Mesothelial cell of epicardium (in vitro differentiated cells): ENCODE results near the gene ACOT9. TPM values are rescaled to one million over a fixed set of nuclear protein-coding genes. Genes with fewer than 3 reads are reported as not detected.

Source experiments
- DNase-seq, 2 experiments: peaks; one replicate each; pipeline ENCODE4 v3.0.0; 2021; ENCODE audit warnings: low spot score in 2 of 2; ENCODE audit not compliant: unreplicated experiment in 2 of 2
- H3K27ac Mint-ChIP-seq: 2 replicates; pipeline ENCODE4 v1.8.0; 2021; ENCODE audit warnings: mixed read lengths
- H3K27me3 Mint-ChIP-seq: 2 replicates; pipeline ENCODE4 v1.8.0; 2021; ENCODE audit warnings: low read depth, mixed read lengths
- H3K36me3 Mint-ChIP-seq: 2 replicates; pipeline ENCODE4 v1.8.0; 2021; ENCODE audit warnings: mixed read lengths
- H3K4me1 Mint-ChIP-seq: 2 replicates; pipeline ENCODE4 v1.8.0; 2021; ENCODE audit warnings: mixed read lengths
- H3K4me3 Mint-ChIP-seq: 2 replicates; pipeline ENCODE4 v1.8.0; 2021; ENCODE audit warnings: mild to moderate bottlenecking, moderate library complexity, mixed read lengths
- H3K9me3 Mint-ChIP-seq: 2 replicates; pipeline ENCODE4 v1.8.0; 2021; ENCODE audit warnings: mixed read lengths
- CTCF ChIP-seq: fragments of 200-600 bp; sonication (generic); IDR thresholded peaks from one replicate; pipeline ENCODE4 v1.5.0; 2021; ENCODE audit warnings: antibody characterized with exemption; ENCODE audit not compliant: unreplicated experiment
- total RNA-seq: library from RNA; stranded (reverse); gene quantifications from 3 replicates; pipeline ENCODE4 v1.2.1, GENCODE V29; 2021

Gene ACOT9
- total RNA-seq, 1 donor from 2014 or later, result 32.7 TPM

GRCh38 chrX:23670528-23670927 is 72.5 kb downstream of the ACOT9 start:
- H3K27me3 Mint-ChIP-seq, result no peaks in the 10 kb centered on the region
- peak overlapping the region; percentile 18 for H3K27ac Mint-ChIP-seq
- TF ChIP-seq CTCF, result no peak
- no peaks in the 10 kb centered on the region for H3K9me3 Mint-ChIP-seq
- peaks cover 28% of the 10 kb centered on the region for H3K4me1 Mint-ChIP-seq
- H3K4me3 Mint-ChIP-seq, result no peak overlapping the region
- peaks cover 20% of the 10 kb centered on the region for H3K36me3 Mint-ChIP-seq
- no peak for DNase-seq

- H3K27me3 Mint-ChIP-seq, result no peaks in the 10 kb centered on the region
- H3K36me3 Mint-ChIP-seq, result peaks cover 16% of the 10 kb centered on the region
- H3K4me1 Mint-ChIP-seq, result peaks cover 28% of the 10 kb centered on the region
- TF ChIP-seq CTCF, result no peak
- peak overlapping the region; percentile 83 for H3K4me3 Mint-ChIP-seq
- H3K27ac Mint-ChIP-seq, result peak overlapping the region; percentile 87
- DNase-seq, result no peak
- H3K9me3 Mint-ChIP-seq, result no peaks in the 10 kb centered on the region
Measured at GRCh38 chrX:23668335-23668734, 74.7 kb downstream of the ACOT9 start.

GRCh38 chrX:23667239-23668177 is 75.6 kb downstream of the ACOT9 start, which contains the start of gene PRDX4:
PRDX4 (plus strand) TSS chrX:23667493; CDS start chrX:23667571, 78 bp downstream.
- H3K27ac Mint-ChIP-seq, result peak within 1 kb of the TSS; percentile 96
- peaks cover 28% of the 10 kb centered on the region for H3K4me1 Mint-ChIP-seq
- H3K9me3 Mint-ChIP-seq, result no peaks in the 10 kb centered on the region
- DNase-seq, result peak; percentile 87 to 91
- TF ChIP-seq CTCF, result no peak
- H3K4me3 Mint-ChIP-seq, result peak within 1 kb of the TSS; percentile 83
- H3K36me3 Mint-ChIP-seq, result peaks cover 10% of the 10 kb centered on the region
- no peaks in the 10 kb centered on the region for H3K27me3 Mint-ChIP-seq

- Mint-ChIP-seq H3K4me3 (peak overlapping the region; percentile 14), H3K27me3 (no peaks in the 10 kb centered on the region), H3K9me3 (peaks cover 3% of the 10 kb centered on the region), H3K4me1 (peaks cover 28% of the 10 kb centered on the region), H3K27ac (peak overlapping the region; percentile 96), H3K36me3 (peaks cover 1% of the 10 kb centered on the region)
- DNase-seq, result no peak
- TF ChIP-seq CTCF, result no peak
Measured at GRCh38 chrX:23666282-23666681, 76.8 kb downstream of the ACOT9 start.

GRCh38 chrX:23664496-23664895 is 78.6 kb downstream of the ACOT9 start:
- H3K4me1 Mint-ChIP-seq, result peaks cover 35% of the 10 kb centered on the region
- H3K27me3 Mint-ChIP-seq, result no peaks in the 10 kb centered on the region
- H3K4me3 Mint-ChIP-seq, result no peak overlapping the region
- H3K9me3 Mint-ChIP-seq, result peaks cover 5% of the 10 kb centered on the region
- no peak overlapping the region for H3K27ac Mint-ChIP-seq
- H3K36me3 Mint-ChIP-seq, result no peaks in the 10 kb centered on the region
- no peak for TF ChIP-seq CTCF
- no peak for DNase-seq
